ENCODE measurements around the gene AURKAIP1. TPM values are rescaled to one million over a fixed set of nuclear protein-coding genes. Genes with fewer than 3 reads are reported as not detected.

AURKAIP1 gene
- total and polyA plus RNA-seq, 2 of the 13 experiments (the other 11 are each of a cell fraction or from before 2014, with no cell fraction given): 69.5 to 175 TPM

DNA sequence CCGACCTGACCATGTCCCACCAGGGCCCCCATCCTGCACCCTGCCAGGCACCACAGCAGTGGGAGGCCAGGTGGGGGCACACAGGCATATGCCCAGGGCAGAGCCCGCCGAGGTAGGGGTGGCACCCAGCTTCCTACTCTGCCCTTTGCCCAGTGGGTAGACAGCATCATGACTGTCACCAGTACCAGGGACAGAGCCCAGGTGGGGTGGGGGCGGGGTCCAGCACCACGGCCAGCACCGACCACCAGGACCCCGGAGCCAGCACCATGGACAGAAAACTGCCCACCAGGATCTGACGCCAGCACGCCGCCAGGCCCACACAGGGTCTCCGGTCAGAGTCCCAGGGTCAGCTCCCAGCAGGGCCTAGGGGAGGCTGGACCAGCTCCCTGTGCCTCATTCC is 40.2 kb downstream of the AURKAIP1 start (continued):
- TF ChIP-seq ZNF563 (CRISPR knock-in tag; IDR thresholded peaks at IDR 0.05) (peak; percentile 74), ATF3 (CRISPR knock-in tag; IDR thresholded peaks at IDR 0.05) (peak; percentile 80; the same call in 1 of the 2 replicates), HIVEP1 (CRISPR knock-in tag; IDR thresholded peaks at IDR 0.05) (no peak), ARNTL (CRISPR knock-in tag; IDR thresholded peaks at IDR 0.05) (0 out of 2 replicates have a peak, but pooled peaks have one; percentile 58), MBD4 (IDR thresholded peaks at IDR 0.05; ENCODE audit: borderline replicate concordance, low read length) (no peak), ZNF326 (CRISPR knock-in tag; IDR thresholded peaks at IDR 0.05; ENCODE audit: borderline replicate concordance) (no peak), GABPA (IDR thresholded peaks at IDR 0.05; ENCODE audit: low read depth, low read length) (no peak), GABPA (CRISPR knock-in tag; IDR thresholded peaks at IDR 0.05; ENCODE audit: low read depth) (no peak), ZNF768 (CRISPR knock-in tag; IDR thresholded peaks at IDR 0.05) (peak; percentile 75; the same call in 1 of the 2 replicates), ZNF816 (CRISPR knock-in tag; IDR thresholded peaks at IDR 0.05; ENCODE audit: borderline replicate concordance) (0 out of 2 replicates have a peak, but pooled peaks have one; percentile 42), ATF7-NPFF (CRISPR knock-in tag; IDR thresholded peaks at IDR 0.05; ENCODE audit: low read depth) (no peak), CENPBD1 (CRISPR knock-in tag; IDR thresholded peaks at IDR 0.05; ENCODE audit: borderline replicate concordance, low read depth) (no peak), ZMYM3 (CRISPR knock-in tag; IDR thresholded peaks at IDR 0.05) (no peak), RNF219 (CRISPR knock-in tag; IDR thresholded peaks at IDR 0.05) (no peak), THRA (CRISPR knock-in tag; IDR thresholded peaks at IDR 0.05; ENCODE audit: borderline replicate concordance) (peak; percentile 51; the same call in 1 of the 2 replicates), TBX2 (CRISPR knock-in tag; IDR thresholded peaks at IDR 0.05; ENCODE audit: borderline replicate concordance) (peak; percentile 77), KMT2A (CRISPR knock-in tag; IDR thresholded peaks at IDR 0.05) (no peak), ZFY (CRISPR knock-in tag; IDR thresholded peaks at IDR 0.05) (no peak), PCBP2 (optimal IDR thresholded peaks at IDR 0.05; ENCODE audit: low read depth, low read length, poor library complexity, severe bottlenecking) (no peak), SP2 (CRISPR knock-in tag; IDR thresholded peaks at IDR 0.05) (no peak), ZBTB1 (CRISPR knock-in tag; IDR thresholded peaks at IDR 0.05; ENCODE audit: borderline replicate concordance) (0 out of 2 replicates have a peak, but pooled peaks have one; percentile 57)
- TF ChIP-seq, protein P1, sequence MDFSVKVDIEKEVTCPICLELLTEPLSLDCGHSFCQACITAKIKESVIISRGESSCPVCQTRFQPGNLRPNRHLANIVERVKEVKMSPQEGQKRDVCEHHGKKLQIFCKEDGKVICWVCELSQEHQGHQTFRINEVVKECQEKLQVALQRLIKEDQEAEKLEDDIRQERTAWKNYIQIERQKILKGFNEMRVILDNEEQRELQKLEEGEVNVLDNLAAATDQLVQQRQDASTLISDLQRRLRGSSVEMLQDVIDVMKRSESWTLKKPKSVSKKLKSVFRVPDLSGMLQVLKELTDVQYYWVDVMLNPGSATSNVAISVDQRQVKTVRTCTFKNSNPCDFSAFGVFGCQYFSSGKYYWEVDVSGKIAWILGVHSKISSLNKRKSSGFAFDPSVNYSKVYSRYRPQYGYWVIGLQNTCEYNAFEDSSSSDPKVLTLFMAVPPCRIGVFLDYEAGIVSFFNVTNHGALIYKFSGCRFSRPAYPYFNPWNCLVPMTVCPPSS (IDR thresholded peaks at IDR 0.05): no peak
- TF ChIP-seq, protein P2, sequence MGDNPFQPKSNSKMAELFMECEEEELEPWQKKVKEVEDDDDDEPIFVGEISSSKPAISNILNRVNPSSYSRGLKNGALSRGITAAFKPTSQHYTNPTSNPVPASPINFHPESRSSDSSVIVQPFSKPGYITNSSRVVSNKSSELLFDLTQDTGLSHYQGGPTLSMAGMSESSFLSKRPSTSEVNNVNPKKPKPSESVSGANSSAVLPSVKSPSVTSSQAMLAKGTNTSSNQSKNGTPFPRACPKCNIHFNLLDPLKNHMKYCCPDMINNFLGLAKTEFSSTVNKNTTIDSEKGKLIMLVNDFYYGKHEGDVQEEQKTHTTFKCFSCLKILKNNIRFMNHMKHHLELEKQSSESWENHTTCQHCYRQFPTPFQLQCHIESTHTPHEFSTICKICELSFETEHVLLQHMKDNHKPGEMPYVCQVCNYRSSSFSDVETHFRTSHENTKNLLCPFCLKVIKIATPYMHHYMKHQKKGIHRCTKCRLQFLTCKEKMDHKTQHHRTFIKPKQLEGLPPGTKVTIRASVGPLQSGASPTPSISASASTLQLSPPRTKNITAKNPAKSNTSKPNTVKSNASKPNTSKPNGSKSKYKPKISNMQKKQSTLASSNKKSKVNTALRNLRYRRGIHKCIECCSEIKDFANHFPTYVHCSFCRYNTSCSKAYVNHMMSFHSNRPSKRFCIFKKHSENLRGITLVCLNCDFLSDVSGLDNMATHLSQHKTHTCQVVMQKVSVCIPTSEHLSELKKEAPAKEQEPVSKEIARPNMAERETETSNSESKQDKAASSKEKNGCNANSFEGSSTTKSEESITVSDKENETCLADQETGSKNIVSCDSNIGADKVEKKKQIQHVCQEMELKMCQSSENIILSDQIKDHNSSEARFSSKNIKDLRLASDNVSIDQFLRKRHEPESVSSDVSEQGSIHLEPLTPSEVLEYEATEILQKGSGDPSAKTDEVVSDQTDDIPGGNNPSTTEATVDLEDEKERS (CRISPR knock-in tag; IDR thresholded peaks at IDR 0.05): peak; percentile 79; the same call in 1 of the 2 replicates
